ENCODE measurements around the gene NFX1. TPM values are rescaled to one million over a fixed set of nuclear protein-coding genes. Genes with fewer than 3 reads are reported as not detected.

NFX1 gene
- total RNA-seq, 1 experiment from 2014 or later, result 40.0 TPM

GRCh38 chr9:33366979-33367480 is 76.7 kb downstream of the NFX1 start:
- H3K36me3 ChIP-seq (ENCODE audit: insufficient read depth, low read length, poor library complexity, severe bottlenecking), result peaks cover 38% of the 10 kb centered on the region
- H3K4me1 ChIP-seq (ENCODE audit: insufficient read depth, low read length, poor library complexity, severe bottlenecking), result no peaks in the 10 kb centered on the region
- H3K27ac ChIP-seq (ENCODE audit: low read depth, low read length, poor library complexity, severe bottlenecking), result no peak overlapping the region
- H3K27me3 ChIP-seq (replicated peaks; ENCODE audit: insufficient read depth, low read depth, low read length, poor library complexity), result no peaks in the 10 kb centered on the region
- no peaks in the 10 kb centered on the region for H3K9me3 ChIP-seq (ENCODE audit: low read depth, low read length, poor library complexity, severe bottlenecking)
- intact Hi-C loops (cut with micrococcal nuclease; ENCODE audit: unreplicated experiment), result no loop called here
- TF ChIP-seq CTCF (conservative IDR thresholded peaks at IDR 0.05; ENCODE audit: low read depth, low read length), result no peak
- TF ChIP-seq EZH2 (IDR thresholded peaks at IDR 0.05; ENCODE audit: borderline replicate concordance, low read depth, low read length, poor library complexity, severe bottlenecking), result no peak
- POLR2A ChIA-PET (ENCODE audit: low non-redundant PET), result no interaction called here
- BruUV-seq (replicated peaks), result no TSS peak
- CTCF ChIA-PET, result no interaction called here
- DNase-seq (ENCODE audit: low spot score), result no peak
- no peak overlapping the region for H3K4me3 ChIP-seq (ENCODE audit: low read depth, low read length, poor library complexity, severe bottlenecking)

- no peaks in the 10 kb centered on the region for H3K9me3 ChIP-seq (ENCODE audit: low read depth, low read length, poor library complexity, severe bottlenecking)
- no peaks in the 10 kb centered on the region for H3K4me1 ChIP-seq (ENCODE audit: insufficient read depth, low read length, poor library complexity, severe bottlenecking)
- no TSS peak for BruUV-seq (replicated peaks)
- no peak for DNase-seq (ENCODE audit: low spot score)
- no peaks in the 10 kb centered on the region for H3K27me3 ChIP-seq (replicated peaks; ENCODE audit: insufficient read depth, low read depth, low read length, poor library complexity)
- H3K27ac ChIP-seq (ENCODE audit: low read depth, low read length, poor library complexity, severe bottlenecking), result no peak overlapping the region
- no peak for TF ChIP-seq EZH2 (IDR thresholded peaks at IDR 0.05; ENCODE audit: borderline replicate concordance, low read depth, low read length, poor library complexity, severe bottlenecking)
- no peak for TF ChIP-seq CTCF (conservative IDR thresholded peaks at IDR 0.05; ENCODE audit: low read depth, low read length)
- H3K36me3 ChIP-seq (ENCODE audit: insufficient read depth, low read length, poor library complexity, severe bottlenecking), result peaks cover 23% of the 10 kb centered on the region
- intact Hi-C loops (cut with micrococcal nuclease; ENCODE audit: unreplicated experiment), result no loop called here
- CTCF ChIA-PET, result no interaction called here
- POLR2A ChIA-PET (ENCODE audit: low non-redundant PET), result no interaction called here
- no peak overlapping the region for H3K4me3 ChIP-seq (ENCODE audit: low read depth, low read length, poor library complexity, severe bottlenecking)
Measured at GRCh38 chr9:33372900-33373299, 82.6 kb downstream of the NFX1 start.

- ChIA-PET POLR2A (ENCODE audit: low non-redundant PET) (no interaction called here), CTCF (interaction anchor here (0.6 to 2.7 kb wide), 3 partner anchors 74 to 250 kb away, joined by 3 to 21 read pairs (median 5); no protein-coding TSS in a partner anchor)
- no peak for DNase-seq (ENCODE audit: low spot score)
- no TSS peak for BruUV-seq (replicated peaks)
- Histone ChIP-seq H3K4me1 (ENCODE audit: insufficient read depth, low read length, poor library complexity, severe bottlenecking) (no peaks in the 10 kb centered on the region), H3K4me3 (ENCODE audit: low read depth, low read length, poor library complexity, severe bottlenecking) (no peak overlapping the region), H3K36me3 (ENCODE audit: insufficient read depth, low read length, poor library complexity, severe bottlenecking) (peaks cover 22% of the 10 kb centered on the region), H3K9me3 (ENCODE audit: low read depth, low read length, poor library complexity, severe bottlenecking) (no peaks in the 10 kb centered on the region), H3K27me3 (replicated peaks; ENCODE audit: insufficient read depth, low read depth, low read length, poor library complexity) (no peaks in the 10 kb centered on the region), H3K27ac (ENCODE audit: low read depth, low read length, poor library complexity, severe bottlenecking) (no peak overlapping the region)
- TF ChIP-seq EZH2 (IDR thresholded peaks at IDR 0.05; ENCODE audit: borderline replicate concordance, low read depth, low read length, poor library complexity, severe bottlenecking), result no peak
- intact Hi-C loops (cut with micrococcal nuclease; ENCODE audit: unreplicated experiment), result loop anchor here (2.0 kb wide), 1 partner anchor 93 kb away; no protein-coding TSS in a partner anchor
Measured at GRCh38 chr9:33374190-33374589, 83.9 kb downstream of the NFX1 start.
